ENCODE measurements around the gene FAM3C.

DNA sequence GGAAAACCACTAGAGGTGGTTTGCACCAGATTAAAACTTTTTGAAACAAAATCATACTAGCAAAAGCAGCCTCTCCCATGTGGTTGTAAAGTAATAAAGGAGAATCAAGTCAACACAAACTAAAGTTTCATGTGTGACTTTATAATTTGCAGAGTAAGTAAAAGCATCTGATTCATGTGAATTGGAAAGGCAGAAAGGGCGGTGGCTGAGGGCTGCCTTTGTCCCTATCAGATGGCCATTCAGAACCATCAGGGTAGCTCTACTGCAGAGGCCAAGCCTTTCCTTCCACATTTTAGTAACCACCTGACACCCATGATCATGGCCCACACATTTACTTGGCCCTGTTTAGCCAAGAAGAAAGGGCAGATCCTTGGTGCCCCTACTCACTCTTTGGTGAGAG is 51.6 kb downstream of the FAM3C start:
- TF ChIP-seq, protein P1, sequence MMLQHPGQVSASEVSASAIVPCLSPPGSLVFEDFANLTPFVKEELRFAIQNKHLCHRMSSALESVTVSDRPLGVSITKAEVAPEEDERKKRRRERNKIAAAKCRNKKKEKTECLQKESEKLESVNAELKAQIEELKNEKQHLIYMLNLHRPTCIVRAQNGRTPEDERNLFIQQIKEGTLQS (IDR thresholded peaks at IDR 0.05): no peak
- TF ChIP-seq, protein P2, sequence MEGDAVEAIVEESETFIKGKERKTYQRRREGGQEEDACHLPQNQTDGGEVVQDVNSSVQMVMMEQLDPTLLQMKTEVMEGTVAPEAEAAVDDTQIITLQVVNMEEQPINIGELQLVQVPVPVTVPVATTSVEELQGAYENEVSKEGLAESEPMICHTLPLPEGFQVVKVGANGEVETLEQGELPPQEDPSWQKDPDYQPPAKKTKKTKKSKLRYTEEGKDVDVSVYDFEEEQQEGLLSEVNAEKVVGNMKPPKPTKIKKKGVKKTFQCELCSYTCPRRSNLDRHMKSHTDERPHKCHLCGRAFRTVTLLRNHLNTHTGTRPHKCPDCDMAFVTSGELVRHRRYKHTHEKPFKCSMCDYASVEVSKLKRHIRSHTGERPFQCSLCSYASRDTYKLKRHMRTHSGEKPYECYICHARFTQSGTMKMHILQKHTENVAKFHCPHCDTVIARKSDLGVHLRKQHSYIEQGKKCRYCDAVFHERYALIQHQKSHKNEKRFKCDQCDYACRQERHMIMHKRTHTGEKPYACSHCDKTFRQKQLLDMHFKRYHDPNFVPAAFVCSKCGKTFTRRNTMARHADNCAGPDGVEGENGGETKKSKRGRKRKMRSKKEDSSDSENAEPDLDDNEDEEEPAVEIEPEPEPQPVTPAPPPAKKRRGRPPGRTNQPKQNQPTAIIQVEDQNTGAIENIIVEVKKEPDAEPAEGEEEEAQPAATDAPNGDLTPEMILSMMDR (IDR thresholded peaks at IDR 0.05; ENCODE audit: low read depth, low read length, missing input control): no peak
- TF ChIP-seq RAD21 (IDR thresholded peaks at IDR 0.05) (no peak), FOXA1 (IDR thresholded peaks at IDR 0.05) (no peak)
- TF ChIP-seq, protein P3, sequence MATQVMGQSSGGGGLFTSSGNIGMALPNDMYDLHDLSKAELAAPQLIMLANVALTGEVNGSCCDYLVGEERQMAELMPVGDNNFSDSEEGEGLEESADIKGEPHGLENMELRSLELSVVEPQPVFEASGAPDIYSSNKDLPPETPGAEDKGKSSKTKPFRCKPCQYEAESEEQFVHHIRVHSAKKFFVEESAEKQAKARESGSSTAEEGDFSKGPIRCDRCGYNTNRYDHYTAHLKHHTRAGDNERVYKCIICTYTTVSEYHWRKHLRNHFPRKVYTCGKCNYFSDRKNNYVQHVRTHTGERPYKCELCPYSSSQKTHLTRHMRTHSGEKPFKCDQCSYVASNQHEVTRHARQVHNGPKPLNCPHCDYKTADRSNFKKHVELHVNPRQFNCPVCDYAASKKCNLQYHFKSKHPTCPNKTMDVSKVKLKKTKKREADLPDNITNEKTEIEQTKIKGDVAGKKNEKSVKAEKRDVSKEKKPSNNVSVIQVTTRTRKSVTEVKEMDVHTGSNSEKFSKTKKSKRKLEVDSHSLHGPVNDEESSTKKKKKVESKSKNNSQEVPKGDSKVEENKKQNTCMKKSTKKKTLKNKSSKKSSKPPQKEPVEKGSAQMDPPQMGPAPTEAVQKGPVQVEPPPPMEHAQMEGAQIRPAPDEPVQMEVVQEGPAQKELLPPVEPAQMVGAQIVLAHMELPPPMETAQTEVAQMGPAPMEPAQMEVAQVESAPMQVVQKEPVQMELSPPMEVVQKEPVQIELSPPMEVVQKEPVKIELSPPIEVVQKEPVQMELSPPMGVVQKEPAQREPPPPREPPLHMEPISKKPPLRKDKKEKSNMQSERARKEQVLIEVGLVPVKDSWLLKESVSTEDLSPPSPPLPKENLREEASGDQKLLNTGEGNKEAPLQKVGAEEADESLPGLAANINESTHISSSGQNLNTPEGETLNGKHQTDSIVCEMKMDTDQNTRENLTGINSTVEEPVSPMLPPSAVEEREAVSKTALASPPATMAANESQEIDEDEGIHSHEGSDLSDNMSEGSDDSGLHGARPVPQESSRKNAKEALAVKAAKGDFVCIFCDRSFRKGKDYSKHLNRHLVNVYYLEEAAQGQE (IDR thresholded peaks at IDR 0.05): no peak
